Measurements from ENCODE around the gene DEF6. TPM values are rescaled to one million over a fixed set of nuclear protein-coding genes. Genes with fewer than 3 reads are reported as not detected.

The DEF6 gene
- total RNA-seq, 4 donors from 2014 or later: 2.5 to 4.7 (median 3.6) TPM

- Histone ChIP-seq H3K4me1 (peaks cover 18 to 38% (median 35%) of the 10 kb centered on the region in 4 donors), H3K36me3 (peaks cover 0 to 4% (median 0%) of the 10 kb centered on the region in 4 donors), H3K4me3 (no peak overlapping the region), H3K27ac (replicated peaks in 1 of 4) (no peak overlapping the region), H3K9me3 (no peaks in the 10 kb centered on the region), H3K27me3 (no peaks in the 10 kb centered on the region)
- WGBS: 87% methylated on average over 2 of the region's 2 CpGs
- no peak for DNase-seq (ENCODE audit: extremely low spot score)
- intact Hi-C loops (cut with DNase I): no loop called here
- no peak for TF ChIP-seq POLR2AphosphoS5 (IDR thresholded peaks at IDR 0.05)
- no peak for TF ChIP-seq EP300 (IDR thresholded peaks at IDR 0.05)
- TF ChIP-seq CTCF (IDR thresholded peaks at IDR 0.05): no peak
- no peak for TF ChIP-seq POLR2A (IDR thresholded peaks at IDR 0.05; ENCODE audit: low read depth)
Observed at GRCh38 chr6:35368038-35368887, 70.6 kb downstream of the DEF6 start.

- intact Hi-C loops (cut with DNase I): no loop called here
- Histone ChIP-seq H3K36me3 (peaks cover 0 to 4% (median 2%) of the 10 kb centered on the region in 4 donors), H3K9me3 (no peaks in the 10 kb centered on the region), H3K4me3 (no peak overlapping the region), H3K27me3 (no peaks in the 10 kb centered on the region), H3K27ac (replicated peaks in 1 of 4) (peak overlapping the region in 3 of 4 donors; percentile 3 to 26 (median 24)), H3K4me1 (peaks cover 15 to 38% (median 35%) of the 10 kb centered on the region in 4 donors)
- TF ChIP-seq CTCF (IDR thresholded peaks at IDR 0.05) (no peak), EP300 (IDR thresholded peaks at IDR 0.05) (peak; percentile 9), POLR2AphosphoS5 (IDR thresholded peaks at IDR 0.05) (peak in 1 of 2 donors; percentile 34)
- WGBS: 58% methylated on average over 8 of the region's 8 CpGs
- DNase-seq (ENCODE audit: extremely low spot score): peak; percentile 92
Observed at GRCh38 chr6:35370124-35370741, 72.6 kb downstream of the DEF6 start.

GRCh38 chr6:35370785-35371493, 73.3 kb downstream of the DEF6 start:
- Histone ChIP-seq H3K27ac (replicated peaks in 1 of 4) (peak overlapping the region in 3 of 4 donors; percentile 3 to 26 (median 24)), H3K36me3 (peaks cover 0 to 4% (median 2%) of the 10 kb centered on the region in 4 donors), H3K9me3 (no peaks in the 10 kb centered on the region), H3K4me1 (peaks cover 15 to 43% (median 37%) of the 10 kb centered on the region in 4 donors), H3K27me3 (no peaks in the 10 kb centered on the region), H3K4me3 (no peak overlapping the region)
- intact Hi-C loops (cut with DNase I): no loop called here
- 79% methylated on average over 9 of the region's 9 CpGs for WGBS
- DNase-seq (ENCODE audit: extremely low spot score): no peak
- TF ChIP-seq POLR2A (IDR thresholded peaks at IDR 0.05; ENCODE audit: low read depth) (no peak), CTCF (IDR thresholded peaks at IDR 0.05) (no peak), EP300 (IDR thresholded peaks at IDR 0.05) (no peak), POLR2AphosphoS5 (IDR thresholded peaks at IDR 0.05) (no peak)

Other genes starting within 250 kb of the DEF6 start
- 1 to 10 TPM in 1 of 4 donors, under 1 TPM in 2, not detected in 1; 0.75 to 1.1 (median 0.83) TPM for gene TCP11, start 156.5 kb upstream of the DEF6 start, total RNA-seq
- gene SCUBE3, start 83.9 kb upstream of the DEF6 start, total RNA-seq: 1 to 10 TPM; 1.5 to 8.8 (median 5.6) TPM
- 10 to 100 TPM; 33.2 to 47.0 (median 36.2) TPM for gene ZNF76, start 38.1 kb upstream of the DEF6 start, total RNA-seq
- gene PPARD, start 44.7 kb downstream of the DEF6 start, total RNA-seq: 10 to 100 TPM; 10.8 to 22.4 (median 16.0) TPM
- gene FANCE, start 154.5 kb downstream of the DEF6 start, total RNA-seq: 1 to 10 TPM; 1.7 to 6.3 (median 5.0) TPM
- gene RPL10A, start 170.6 kb downstream of the DEF6 start, total RNA-seq: 1,000 to 10,000 TPM; 1,484 to 1,840 (median 1,566) TPM
- 100 to 1,000 TPM in 1 of 4 donors, 10 to 100 TPM in 3; 71.4 to 123 (median 78.5) TPM for gene TEAD3, start 199.3 kb downstream of the DEF6 start, total RNA-seq
- 1 to 10 TPM in 1 of 4 donors, not detected in 3; 1.2 TPM for gene TULP1, start 215.1 kb downstream of the DEF6 start, total RNA-seq

All from esophagus muscularis mucosa (tissue), 4 donors.